IMR-90 (cell line): ENCODE results near the gene PM20D1. TPM values are rescaled to one million over a fixed set of nuclear protein-coding genes. Genes with fewer than 3 reads are reported as not detected.
"Not testable (repeated sequence)": the region's sequence is repeated elsewhere in the genome, so short reads cannot be mapped to it uniquely, and the experiment has no call there.

Experiments used
- ATAC-seq: fragments of 200-7000 bp; cut with Tn5 transposase; 2 replicates; pipeline ENCODE4 v1.9.1; 2020; ENCODE audit warnings: low read depth, mild to moderate bottlenecking, moderate library complexity
- BruUV-seq: library from RNA; stranded (reverse); fragments of 400-500 nt; replicated peaks from 2 replicates; lab custom pipeline; 2021; lab: Mats Ljungman, UMichigan
- CTCF ChIA-PET: fragments of 300-600 bp; formaldehyde crosslinking; extraction: SDS; loops from one replicate; lab custom pipeline; 2021; ENCODE audit warnings: antibody characterized with exemption; lab: Yijun Ruan, JAX
- POLR2A ChIA-PET: fragments of 300-600 bp; sonication (Branson Sonifier 250); formaldehyde crosslinking; loops from one replicate; lab custom pipeline; 2022; ENCODE audit warnings: antibody characterized with exemption; ENCODE audit not compliant: unreplicated experiment; lab: Charles Lee
- DNase-seq: peaks from one replicate; pipeline ENCODE4 v3.0.0; 2013
- H2AFZ ChIP-seq: replicated peaks from 2 replicates; pipeline ENCODE3; 2013; ENCODE audit warnings: low read length, mild to moderate bottlenecking; ENCODE audit not compliant: poor library complexity
- H2AK5ac ChIP-seq: 2 replicates; pipeline ENCODE4 v1.6.1; 2013; ENCODE audit warnings: low read depth, low read length, inconsistent platforms
- H2AK9ac ChIP-seq: replicated peaks from 2 replicates; pipeline ENCODE3; 2013; ENCODE audit warnings: mild to moderate bottlenecking, low read depth, low read length, moderate library complexity; ENCODE audit not compliant: poor library complexity
- H2BK120ac ChIP-seq: 2 replicates; pipeline ENCODE4 v1.6.1; 2013; ENCODE audit warnings: low read depth, low read length, inconsistent platforms
- H2BK15ac ChIP-seq: 3 replicates; pipeline ENCODE4 v1.6.1; 2013; ENCODE audit warnings: low read depth, low read length, inconsistent platforms
- H2BK20ac ChIP-seq: 2 replicates; pipeline ENCODE4 v1.6.1; 2013; ENCODE audit warnings: low read depth, mild to moderate bottlenecking, inconsistent platforms, low read length, moderate library complexity
- H2BK5ac ChIP-seq: 2 replicates; pipeline ENCODE4 v1.6.1; 2013; ENCODE audit warnings: mild to moderate bottlenecking, low read depth, low read length, inconsistent platforms; ENCODE audit not compliant: poor library complexity, severe bottlenecking
- H3K14ac ChIP-seq: replicated peaks from 2 replicates; pipeline ENCODE4 v1.6.1; 2013; ENCODE audit warnings: low read depth, low read length, inconsistent platforms
- H3K18ac ChIP-seq: 2 replicates; pipeline ENCODE4 v1.6.1; 2013; ENCODE audit warnings: low read depth, low read length, control low read depth
- H3K23ac ChIP-seq: 2 replicates; pipeline ENCODE4 v1.6.1; 2013; ENCODE audit warnings: low read depth, low read length, inconsistent platforms
- H3K27ac ChIP-seq: 2 replicates; pipeline ENCODE4 v1.5.1; 2013; ENCODE audit warnings: mild to moderate bottlenecking, control low read depth, low read length; ENCODE audit not compliant: insufficient read depth
- H3K27me3 ChIP-seq: 2 replicates; pipeline ENCODE4 v1.6.1; 2013; ENCODE audit warnings: low read length; ENCODE audit not compliant: control insufficient read depth, insufficient read depth
- H3K36me3 ChIP-seq: 2 replicates; pipeline ENCODE4 v1.6.1; 2013; ENCODE audit warnings: low read length, mixed read lengths; ENCODE audit not compliant: control insufficient read depth, insufficient read depth
- H3K4ac ChIP-seq: 2 replicates; pipeline ENCODE4 v1.6.1; 2013; ENCODE audit warnings: low read depth, low read length, inconsistent platforms
- H3K4me1 ChIP-seq: 2 replicates; pipeline ENCODE4 v1.6.1; 2013; ENCODE audit warnings: low read length, mixed read lengths; ENCODE audit not compliant: control insufficient read depth, insufficient read depth
- H3K4me2 ChIP-seq: 2 replicates; pipeline ENCODE4 v1.6.1; 2013; ENCODE audit warnings: low read depth, mild to moderate bottlenecking, control low read depth, low read length, moderate library complexity
- H3K4me3 ChIP-seq: 2 replicates; pipeline ENCODE4 v1.5.1; 2013; ENCODE audit warnings: low read depth, mild to moderate bottlenecking, control low read depth, low read length, moderate library complexity; ENCODE audit not compliant: insufficient read depth
- H3K56ac ChIP-seq: 2 replicates; pipeline ENCODE4 v1.6.1; 2013; ENCODE audit warnings: low read length, inconsistent platforms; ENCODE audit not compliant: insufficient read depth; ENCODE audit errors: extremely low read depth
- H3K79me1 ChIP-seq, 2 experiments: 2 replicates each; pipeline ENCODE4 v1.6.1; 2013; ENCODE audit warnings: low read length in 2 of 2, inconsistent platforms in 1 of 2, low read depth in 1 of 2
- H3K9ac ChIP-seq: 2 replicates; pipeline ENCODE4 v1.6.1; 2013; ENCODE audit warnings: low read depth, low read length, control low read depth
- H3K9me1 ChIP-seq: 2 replicates; pipeline ENCODE4 v1.6.1; 2013; ENCODE audit warnings: low read length, inconsistent platforms; ENCODE audit not compliant: insufficient read depth
- H3K9me3 ChIP-seq: 2 replicates; pipeline ENCODE4 v1.6.1; 2013; ENCODE audit warnings: low read length; ENCODE audit not compliant: control insufficient read depth, insufficient read depth
- H4K20me1 ChIP-seq: 2 replicates; pipeline ENCODE4 v1.6.1; 2013; ENCODE audit warnings: low read length, inconsistent platforms; ENCODE audit not compliant: insufficient read depth
- H4K5ac ChIP-seq: 2 replicates; pipeline ENCODE4 v1.6.1; 2013; ENCODE audit warnings: mild to moderate bottlenecking, low read depth, low read length, control low read depth
- H4K8ac ChIP-seq, 2 experiments: 2 replicates each; pipeline ENCODE4 v1.6.1; 2013; ENCODE audit warnings: low read depth in 2 of 2, low read length in 2 of 2, control low read depth in 1 of 2, inconsistent platforms in 1 of 2
- H4K91ac ChIP-seq: 2 replicates; pipeline ENCODE4 v1.6.1; 2013; ENCODE audit warnings: low read depth, low read length, inconsistent platforms; ENCODE audit not compliant: insufficient read depth
- CHD1 ChIP-seq: IDR thresholded peaks from 2 replicates; pipeline ENCODE4 v1.6.1; 2012; ENCODE audit warnings: low read depth, low read length, improper control_type of control experiment
- ELK1 ChIP-seq: fragments of 150-350 bp; IDR thresholded peaks from 2 replicates; pipeline ENCODE4 v1.6.1; 2016; ENCODE audit warnings: low read depth, mild to moderate bottlenecking, low read length, moderate library complexity, borderline replicate concordance
- MXI1 ChIP-seq: IDR thresholded peaks from 2 replicates; pipeline ENCODE4 v1.6.1; 2012; ENCODE audit warnings: low read depth, mild to moderate bottlenecking, low read length, moderate library complexity, borderline replicate concordance
- NFE2L2 ChIP-seq: fragments of 150-350 bp; IDR thresholded peaks from 2 replicates; pipeline ENCODE4 v1.6.1; 2016; ENCODE audit warnings: low read depth, mild to moderate bottlenecking, low read length
- SMC3 ChIP-seq: fragments of 150-350 bp; IDR thresholded peaks from 2 replicates; pipeline ENCODE4 v1.6.1; 2016; ENCODE audit warnings: low read depth, mild to moderate bottlenecking, antibody characterized with exemption, low read length, moderate library complexity
- dilution Hi-C: fragments of 300-500 bp; cut with HindIII; formaldehyde crosslinking; loops from one replicate; pipeline ENCODE4 v1.14.3; 2018; ENCODE audit warnings: low sequenced_read_pairs; ENCODE audit not compliant: unreplicated experiment
- in situ Hi-C: fragments of 300-500 bp; cut with MboI; formaldehyde crosslinking; loops from 3 replicates; pipeline ENCODE4 v1.14.3; 2019; ENCODE audit warnings: low sequenced_read_pairs, inconsistent platforms, mixed read lengths
- intact Hi-C: fragments of 100-400 bp; cut with micrococcal nuclease; formaldehyde crosslinking; loops from 2 replicates; pipeline ENCODE4 v1.10.0; 2022
- polyA plus RNA-seq, 3 experiments: library from polyadenylated mRNA; depleted of rRNA; stranded (reverse); fragments of >200 nt; gene quantifications; 2 replicates each; pipeline ENCODE4 v1.2.3, GENCODE V29; 2012; ENCODE audit warnings: low replicate concordance in 1 of 3
- total RNA-seq: library from RNA; depleted of rRNA; stranded (reverse); fragments of >200 nt; gene quantifications from 2 replicates; pipeline ENCODE4 v1.2.3, GENCODE V29; 2012

PM20D1 gene
- total and polyA plus RNA-seq, 2 of the 4 experiments (the other 2 are of a cell fraction) = not detected

- no peak for ATAC-seq
- peaks cover 13% of the 10 kb centered on the region for H3K27me3 ChIP-seq
- no peaks in the 10 kb centered on the region for H3K9me3 ChIP-seq
- H4K5ac ChIP-seq = no peak overlapping the region
- H3K56ac ChIP-seq = no peak overlapping the region
- no TSS peak for BruUV-seq
- no peak overlapping the region for H3K27ac ChIP-seq
- no peaks in the 10 kb centered on the region for H4K20me1 ChIP-seq
- ChIA-PET POLR2A (no interaction called here), CTCF (interaction anchor here (0.6 kb wide), 1 partner anchor 24 kb away, joined by 4 read pairs; no protein-coding TSS in a partner anchor)
- H3K14ac ChIP-seq = no peak overlapping the region
- H2AK5ac ChIP-seq = no peak overlapping the region
- H3K79me1 ChIP-seq = no peaks in the 10 kb centered on the region
- H3K9me1 ChIP-seq = no peaks in the 10 kb centered on the region
- no peak overlapping the region for H2AK9ac ChIP-seq
- in situ Hi-C loops (no loop called here), intact Hi-C loops (no loop called here), dilution Hi-C loops (no loop called here)
- no peak overlapping the region for H2AFZ ChIP-seq
- H3K4me2 ChIP-seq = no peak overlapping the region
- no peak for TF ChIP-seq MXI1
- no peak for TF ChIP-seq SMC3
- no peak for TF ChIP-seq CHD1
- no peak for TF ChIP-seq NFE2L2
- no peak for TF ChIP-seq ELK1
- no peak overlapping the region for H3K23ac ChIP-seq
- H3K18ac ChIP-seq = no peak overlapping the region
- no peak overlapping the region for H4K8ac ChIP-seq
- no peak overlapping the region for H2BK20ac ChIP-seq
- H3K4me1 ChIP-seq = no peaks in the 10 kb centered on the region
- H4K91ac ChIP-seq = no peak overlapping the region
- no peak for DNase-seq
- no peak overlapping the region for H3K4me3 ChIP-seq
- no peak overlapping the region for H2BK120ac ChIP-seq
- H2BK15ac ChIP-seq = no peak overlapping the region
- no peaks in the 10 kb centered on the region for H3K36me3 ChIP-seq
- no peak overlapping the region for H3K9ac ChIP-seq
- H3K4ac ChIP-seq = no peak overlapping the region
- H2BK5ac ChIP-seq = no peak overlapping the region
Measured at GRCh38 chr1:205878026-205878425, 28.1 kb upstream of the PM20D1 start.

GRCh38 chr1:205873148-205873547 lies 23.2 kb upstream of the PM20D1 start:
- intact Hi-C loops, dilution Hi-C loops, in situ Hi-C loops: not testable (repeated sequence)

More at GRCh38 chr1:205873148-205873547, 23.2 kb upstream of the PM20D1 start:
- H3K4me2 ChIP-seq, H2BK15ac ChIP-seq, BruUV-seq, H3K4ac ChIP-seq, H3K36me3 ChIP-seq, POLR2A ChIA-PET, DNase-seq, H2AFZ ChIP-seq, H3K4me3 ChIP-seq, H3K23ac ChIP-seq, H3K14ac ChIP-seq, H4K5ac ChIP-seq, H3K9ac ChIP-seq, H3K79me1 ChIP-seq, CTCF ChIA-PET, ATAC-seq, H3K4me1 ChIP-seq, H4K20me1 ChIP-seq, H2AK5ac ChIP-seq, H3K9me1 ChIP-seq, H2BK20ac ChIP-seq, H3K56ac ChIP-seq, H2BK120ac ChIP-seq, H3K18ac ChIP-seq, H2AK9ac ChIP-seq, H3K27ac ChIP-seq, H3K9me3 ChIP-seq, H4K91ac ChIP-seq, H4K8ac ChIP-seq, H2BK5ac ChIP-seq: not testable (repeated sequence)
- peaks cover 19% of the 10 kb centered on the region for H3K27me3 ChIP-seq
